GM06990 (cell line): ENCODE data around the gene LRBA.

Source experiments
- DNase-seq: peaks from one replicate; pipeline ENCODE4 v3.0.0-alpha.2; 2011; ENCODE audit not compliant: insufficient read length; ENCODE audit errors: extremely low read depth
- H3K27me3 ChIP-seq: replicated peaks from 2 replicates; pipeline ENCODE4 v1.6.0; 2011; ENCODE audit warnings: low read length; ENCODE audit not compliant: control insufficient read depth, insufficient read depth
- H3K36me3 ChIP-seq: 2 replicates; pipeline ENCODE4 v1.5.1; 2011; ENCODE audit warnings: low read length; ENCODE audit not compliant: control insufficient read depth, insufficient read depth
- H3K4me3 ChIP-seq: replicated peaks from 2 replicates; pipeline ENCODE4 v1.5.1; 2011; ENCODE audit warnings: low read depth, mild to moderate bottlenecking, control low read depth, low read length
- CTCF ChIP-seq: IDR thresholded peaks from 2 replicates; pipeline ENCODE4 v1.5.1; 2011; ENCODE audit warnings: low read length, control low read depth, mild to moderate bottlenecking, inconsistent platforms; ENCODE audit not compliant: insufficient read depth, poor library complexity, severe bottlenecking

Gene LRBA

GRCh38 chr4:150582146-150582872 is 432.8 kb downstream of the LRBA start, which contains the start of gene MAB21L2:
Gene MAB21L2, plus strand, starts transcription at chr4:150582151. Its CDS starts 879 bp downstream, at chr4:150583030.
- TF ChIP-seq CTCF: no peak
- peaks cover 7% of the 10 kb centered on the region for H3K36me3 ChIP-seq
- no peaks in the 10 kb centered on the region for H3K27me3 ChIP-seq
- no peak for DNase-seq
- H3K4me3 ChIP-seq: no peak within 1 kb of the TSS

DNA sequence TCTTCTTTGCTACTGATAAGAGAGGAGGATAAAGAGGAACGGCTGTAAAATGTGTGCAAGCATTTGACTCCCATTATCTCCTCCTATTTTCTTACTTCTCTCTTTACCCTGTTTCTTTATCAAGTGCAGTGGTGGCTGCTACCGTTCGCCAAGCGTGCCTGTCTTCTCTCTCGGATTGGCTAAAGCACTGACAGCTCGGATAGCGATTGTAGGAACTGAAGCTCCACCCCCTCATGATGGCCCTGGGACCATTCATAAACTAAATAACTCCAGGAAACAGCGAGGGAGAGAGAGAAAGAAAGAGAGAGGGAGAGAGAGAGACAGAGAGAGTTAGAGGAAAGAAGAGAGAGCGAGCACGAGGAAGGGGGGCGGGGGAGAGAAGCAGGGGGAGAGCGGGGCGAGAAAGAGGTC is 433.4 kb downstream of the LRBA start:
- DNase-seq: no peak
- H3K4me3 ChIP-seq: no peak overlapping the region
- H3K36me3 ChIP-seq: peaks cover 7% of the 10 kb centered on the region
- no peak for TF ChIP-seq CTCF
- no peaks in the 10 kb centered on the region for H3K27me3 ChIP-seq

- DNase-seq: no peak
- no peak overlapping the region for H3K4me3 ChIP-seq
- no peaks in the 10 kb centered on the region for H3K27me3 ChIP-seq
- peaks cover 7% of the 10 kb centered on the region for H3K36me3 ChIP-seq
- TF ChIP-seq CTCF: no peak
Observed at GRCh38 chr4:150581056-150581605, 434.0 kb downstream of the LRBA start.

DNA sequence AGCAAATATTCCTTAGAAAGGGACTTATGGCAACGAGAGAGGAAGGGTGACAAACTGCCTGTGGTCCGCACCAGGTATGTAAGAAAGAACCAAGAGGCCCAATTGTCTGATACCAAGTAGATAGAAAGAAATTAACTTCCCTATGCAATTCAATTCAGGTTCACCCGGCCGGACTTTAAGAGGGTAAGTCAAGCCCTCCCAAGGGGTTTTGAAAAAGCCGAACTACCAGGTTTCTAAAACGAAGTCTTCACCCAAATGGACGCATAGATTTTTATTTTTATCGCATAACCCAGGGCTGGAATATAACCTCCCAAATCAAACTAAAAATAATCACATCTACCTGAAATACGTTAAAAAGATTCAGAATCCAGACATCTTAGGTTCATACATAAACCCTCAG is 434.8 kb downstream of the LRBA start:
- no peaks in the 10 kb centered on the region for H3K27me3 ChIP-seq

GRCh38 chr4:150579551-150580234 is 435.4 kb downstream of the LRBA start:
- H3K27me3 ChIP-seq: no peaks in the 10 kb centered on the region
- peaks cover 7% of the 10 kb centered on the region for H3K36me3 ChIP-seq
- TF ChIP-seq CTCF: no peak
- H3K4me3 ChIP-seq: no peak overlapping the region
- peak; percentile 20 for DNase-seq

More for the DNA sequence above, 434.8 kb downstream of the LRBA start:
- H3K36me3 ChIP-seq: peaks cover 7% of the 10 kb centered on the region
- TF ChIP-seq CTCF: no peak
- no peak for DNase-seq
- H3K4me3 ChIP-seq: no peak overlapping the region
